HepG2 (cell line): ENCODE data around the gene METTL27. TPM values are rescaled to one million over a fixed set of nuclear protein-coding genes. Genes with fewer than 3 reads are reported as not detected.

Source experiments
- ARHGAP35 ChIP-seq: sonication (generic); formaldehyde crosslinking; IDR thresholded peaks from 2 replicates; pipeline ENCODE4 v1.9.0; 2022; ENCODE audit warnings: mild to moderate bottlenecking, inconsistent platforms, moderate library complexity, missing genetic modification reagents, borderline replicate concordance
- CEBPZ ChIP-seq: IDR thresholded peaks from 2 replicates; pipeline ENCODE4 v1.6.1; 2012; ENCODE audit warnings: low read length, improper control_type of control experiment
- DMAP1 ChIP-seq: IDR thresholded peaks from 2 replicates; pipeline ENCODE4 v1.6.1; 2016
- FLYWCH1 ChIP-seq: sonication (generic); formaldehyde crosslinking; IDR thresholded peaks from 2 replicates; pipeline ENCODE4 v1.8.1; 2023; ENCODE audit warnings: mild to moderate bottlenecking, missing genetic modification reagents
- GATAD2A ChIP-seq: IDR thresholded peaks from 2 replicates; pipeline ENCODE4 v1.6.1; 2016
- HHEX ChIP-seq: IDR thresholded peaks from 2 replicates; pipeline ENCODE4 v1.6.1; 2016; ENCODE audit warnings: control low read depth
- ISX ChIP-seq: sonication (generic); formaldehyde crosslinking; conservative IDR thresholded peaks from 2 replicates; pipeline ENCODE4 v1.5.0; 2020; ENCODE audit warnings: missing genetic modification reagents
- MZF1 ChIP-seq: sonication (generic); formaldehyde crosslinking; IDR thresholded peaks from 2 replicates; pipeline ENCODE4 v1.8.1; 2023; ENCODE audit warnings: mild to moderate bottlenecking, missing genetic modification reagents, borderline replicate concordance
- NFRKB ChIP-seq: fragments of 450-650 bp; IDR thresholded peaks from 2 replicates; pipeline ENCODE4 v1.6.1; 2017
- POGZ ChIP-seq: sonication (generic); formaldehyde crosslinking; IDR thresholded peaks from 2 replicates; pipeline ENCODE4 v1.4.0; 2020; ENCODE audit warnings: mild to moderate bottlenecking, missing genetic modification reagents
- RARA ChIP-seq: IDR thresholded peaks from 2 replicates; pipeline ENCODE4 v1.6.1; 2016; ENCODE audit warnings: missing genetic modification reagents, missing compliant biosample characterization
- RFX5 ChIP-seq: IDR thresholded peaks from 2 replicates; pipeline ENCODE4 v1.6.1; 2011; ENCODE audit warnings: low read depth, low read length, improper control_type of control experiment
- SRSF9 ChIP-seq: fragments of 200-400 bp; formaldehyde crosslinking; IDR thresholded peaks from 2 replicates; pipeline ENCODE4 v1.6.1; 2018; ENCODE audit warnings: borderline replicate concordance, mild to moderate bottlenecking, low read depth, low read length; ENCODE audit not compliant: insufficient read depth, poor library complexity, severe bottlenecking
- TERF1 ChIP-seq: sonication (generic); formaldehyde crosslinking; IDR thresholded peaks from 2 replicates; pipeline ENCODE4 v1.8.0; 2022; ENCODE audit warnings: mild to moderate bottlenecking, missing genetic modification reagents, moderate library complexity
- TFDP2 ChIP-seq: sonication (generic); formaldehyde crosslinking; IDR thresholded peaks from 2 replicates; pipeline ENCODE4 v1.4.0; 2020; ENCODE audit warnings: missing genetic modification reagents
- WIZ ChIP-seq: sonication (generic); formaldehyde crosslinking; IDR thresholded peaks from 2 replicates; pipeline ENCODE4 v1.5.1; 2020; ENCODE audit warnings: mild to moderate bottlenecking, missing genetic modification reagents
- ZNF20 ChIP-seq: sonication (generic); formaldehyde crosslinking; IDR thresholded peaks from 2 replicates; pipeline ENCODE4 v1.4.0; 2020; ENCODE audit warnings: mild to moderate bottlenecking, moderate library complexity, missing genetic modification reagents
- ZNF337 ChIP-seq: sonication (generic); formaldehyde crosslinking; IDR thresholded peaks from 2 replicates; pipeline ENCODE4 v1.5.1; 2020; ENCODE audit warnings: missing genetic modification reagents, low read depth, mild to moderate bottlenecking, borderline replicate concordance
- ZNF562 ChIP-seq: sonication (generic); formaldehyde crosslinking; IDR thresholded peaks from 2 replicates; pipeline ENCODE4 v1.8.0; 2022; ENCODE audit warnings: missing genetic modification reagents, borderline replicate concordance
- ZNF607 ChIP-seq: sonication (generic); formaldehyde crosslinking; IDR thresholded peaks from 2 replicates; pipeline ENCODE4 v1.5.1; 2020; ENCODE audit warnings: missing genetic modification reagents, mild to moderate bottlenecking, borderline replicate concordance
- ZNF614 ChIP-seq: IDR thresholded peaks from 2 replicates; pipeline ENCODE4 v1.6.1; 2018; ENCODE audit warnings: missing biosample characterization, missing genetic modification reagents, inconsistent platforms, borderline replicate concordance
- ZNF616 ChIP-seq: sonication (generic); formaldehyde crosslinking; IDR thresholded peaks from 2 replicates; pipeline ENCODE4 v1.5.0; 2020; ENCODE audit warnings: low read depth, mild to moderate bottlenecking, missing genetic modification reagents
- ZNF772 ChIP-seq: sonication (generic); formaldehyde crosslinking; IDR thresholded peaks from 2 replicates; pipeline ENCODE4 v1.5.0; 2020; ENCODE audit warnings: mild to moderate bottlenecking, missing genetic modification reagents
- ZNF773 ChIP-seq: sonication (generic); formaldehyde crosslinking; IDR thresholded peaks from 2 replicates; pipeline ENCODE4 v1.4.0; 2020; ENCODE audit warnings: missing genetic modification reagents, borderline replicate concordance
- ZNF83 ChIP-seq: sonication (generic); formaldehyde crosslinking; IDR thresholded peaks from 2 replicates; pipeline ENCODE4 v1.4.0; 2020; ENCODE audit warnings: missing genetic modification reagents, mild to moderate bottlenecking, borderline replicate concordance
- polyA plus RNA-seq, 8 experiments: library from polyadenylated mRNA; depleted of rRNA in 3 of 8; stranded (reverse) in 7 of 8; unstranded in 1 of 8; fragments of >200 nt; fragmentation: Illumina TruSeq in 4 of 8; extraction: Trizol in 4 of 8; gene quantifications; 2 replicates each; pipeline versions ENCODE4 v1.2.1 to v1.2.3, GENCODE V29; 2011 to 2016; ENCODE audit warnings: low read depth in 4 of 8, missing spikeins in 1 of 8, mixed read lengths in 1 of 8; ENCODE audit not compliant: insufficient read depth in 1 of 8
- total RNA-seq, 5 experiments: library from RNA; depleted of rRNA; stranded (reverse); fragments of >200 nt; fragmentation: Illumina TruSeq; extraction: Trizol; gene quantifications; 2 replicates each; pipeline ENCODE4 v1.2.3, GENCODE V29; 2016; ENCODE audit warnings: low read depth in 1 of 5

METTL27 gene
- total and polyA plus RNA-seq, 2 of the 13 experiments (the other 11 are each of a cell fraction or from before 2014, with no cell fraction given) = 2.0 to 3.0 TPM

GRCh38 chr7:73830681-73831583, 11.4 kb downstream of the METTL27 start, which contains the start of gene CLDN4 (continued):
- TF ChIP-seq MZF1 (CRISPR knock-in tag) (no peak), ARHGAP35 (CRISPR knock-in tag) (no peak), RFX5 (no peak), SRSF9 (no peak), GATAD2A (CRISPR knock-in tag) (no peak; the same call in 1 of the 2 replicates), ZNF20 (CRISPR knock-in tag) (no peak), ZNF83 (CRISPR knock-in tag) (no peak; the same call in 1 of the 2 replicates), NFRKB (no peak), TERF1 (no peak), ZNF337 (no peak), POGZ (CRISPR knock-in tag) (0 out of 2 replicates have a peak, but pooled peaks have one; percentile 37), ISX (CRISPR knock-in tag) (no peak), DMAP1 (CRISPR knock-in tag) (peak; percentile 68), FLYWCH1 (CRISPR knock-in tag) (no peak), ZNF772 (CRISPR knock-in tag) (no peak; the same call in 1 of the 2 replicates), TFDP2 (CRISPR knock-in tag) (no peak), WIZ (CRISPR knock-in tag) (no peak), ZNF773 (CRISPR knock-in tag) (no peak), RARA (CRISPR knock-in tag) (peak; percentile 20; the same call in 1 of the 2 replicates), ZNF562 (CRISPR knock-in tag) (no peak), CEBPZ (no peak), HHEX (no peak), ZNF616 (CRISPR knock-in tag) (0 out of 2 replicates have a peak, but pooled peaks have one; percentile 66), ZNF607 (CRISPR knock-in tag) (peak; percentile 49; the same call in 1 of the 2 replicates), ZNF614 (peak; percentile 41; the same call in 1 of the 2 replicates)
